Naive thymus-derived CD4-positive, alpha-beta T cell (primary cell): ENCODE results near the gene TMEM98. TPM values are rescaled to one million over a fixed set of nuclear protein-coding genes. Genes with fewer than 3 reads are reported as not detected.
"Not testable (repeated sequence)": the region's sequence is repeated elsewhere in the genome, so short reads cannot be mapped to it uniquely, and the experiment has no call there.

Experiments used
- ATAC-seq: fragments of 150-1000 bp; cut with Tn5 transposase; 2 replicates; pipeline ENCODE4 v1.10.0; 2021; ENCODE audit warnings: mild to moderate bottlenecking, moderate library complexity
- CTCF ChIA-PET: fragments of 350-600 bp; sonication (Branson Sonifier 250); formaldehyde crosslinking; loops from one replicate; lab custom pipeline; 2021; ENCODE audit warnings: antibody characterized with exemption; lab: Charles Lee
- POLR2A ChIA-PET: fragments of 350-600 bp; sonication (Branson Sonifier 250); formaldehyde crosslinking; loops from one replicate; lab custom pipeline; 2021; ENCODE audit warnings: antibody characterized with exemption, inconsistent platforms; lab: Charles Lee
- DNase-seq, 9 donors: peaks; one replicate each; pipeline versions ENCODE4 v3.0.0 to v3.0.0-alpha.2; 2020 to 2022; ENCODE audit warnings: mixed read lengths in 1 of 9
- H3K27ac ChIP-seq: one replicate; pipeline ENCODE4 v1.7.0; 2013; ENCODE audit warnings: mild to moderate bottlenecking, low read depth, low read length, moderate library complexity
- H3K27me3 ChIP-seq, 2 donors: one replicate each; pipeline ENCODE4 v1.7.0; 2013; ENCODE audit warnings: low read length in 2 of 2, mild to moderate bottlenecking in 2 of 2, moderate library complexity in 2 of 2; ENCODE audit not compliant: control insufficient read depth in 2 of 2, insufficient read depth in 2 of 2
- H3K36me3 ChIP-seq, 3 experiments: 1 replicate in 2 of 3; 2 replicates in 1 of 3; pipeline ENCODE4 v1.7.0; 2013; ENCODE audit warnings: low read length in 3 of 3, mild to moderate bottlenecking in 3 of 3, moderate library complexity in 1 of 3; ENCODE audit not compliant: insufficient read depth in 3 of 3, control insufficient read depth in 2 of 3
- H3K4me1 ChIP-seq, 2 donors: one replicate each; pipeline ENCODE4 v1.7.0; 2013; ENCODE audit warnings: low read length in 2 of 2, mild to moderate bottlenecking in 2 of 2, moderate library complexity in 1 of 2; ENCODE audit not compliant: control insufficient read depth in 2 of 2, insufficient read depth in 2 of 2
- H3K4me3 ChIP-seq: 2 replicates; pipeline ENCODE4 v1.7.0; 2013; ENCODE audit warnings: mild to moderate bottlenecking, low read length
- H3K9me3 ChIP-seq, 3 experiments: 1 replicate in 2 of 3; 2 replicates in 1 of 3; pipeline ENCODE4 v1.7.0; 2013; ENCODE audit warnings: low read length in 3 of 3; ENCODE audit not compliant: control insufficient read depth in 2 of 3
- H3K27ac Mint-ChIP-seq, 9 donors: one replicate each; pipeline ENCODE4 v1.8.0; 2020 to 2022; ENCODE audit warnings: mixed read lengths in 9 of 9, mild to moderate bottlenecking in 8 of 9, moderate library complexity in 5 of 9, inconsistent platforms in 2 of 9
- H3K27me3 Mint-ChIP-seq, 5 donors: one replicate each; pipeline ENCODE4 v1.8.0; 2021 to 2022; ENCODE audit warnings: mixed read lengths in 5 of 5, mild to moderate bottlenecking in 1 of 5
- H3K36me3 Mint-ChIP-seq, 5 donors: one replicate each; pipeline ENCODE4 v1.8.0; 2020 to 2022; ENCODE audit warnings: mixed read lengths in 5 of 5, mild to moderate bottlenecking in 3 of 5, inconsistent platforms in 1 of 5
- H3K4me1 Mint-ChIP-seq, 7 donors: one replicate each; pipeline ENCODE4 v1.8.0; 2020 to 2022; ENCODE audit warnings: mixed read lengths in 7 of 7, mild to moderate bottlenecking in 3 of 7, inconsistent platforms in 1 of 7
- H3K4me3 Mint-ChIP-seq, 10 donors: one replicate each; pipeline ENCODE4 v1.8.0; 2020 to 2022; ENCODE audit warnings: mild to moderate bottlenecking in 10 of 10, mixed read lengths in 10 of 10, moderate library complexity in 6 of 10, inconsistent platforms in 2 of 10
- H3K9me3 Mint-ChIP-seq, 11 donors: one replicate each; pipeline ENCODE4 v1.8.0; 2020 to 2022; ENCODE audit warnings: mixed read lengths in 11 of 11, mild to moderate bottlenecking in 4 of 11, inconsistent platforms in 1 of 11, moderate library complexity in 1 of 11
- intact Hi-C, 2 donors: fragments of 100-400 bp; cut with micrococcal nuclease; formaldehyde crosslinking; loops; one replicate each; pipeline ENCODE4 v1.15.1; 2023
- polyA plus RNA-seq, 2 donors: library from polyadenylated mRNA; unstranded; fragments of 300-500 nt; fragmentation: Illumina TruSeq; gene quantifications; one replicate each; pipeline ENCODE4 v1.2.3, GENCODE V29; 2021
- total RNA-seq, 6 experiments: library from RNA in 5 of 6; stranded (reverse) in 5 of 6; gene quantifications; 1 replicate in 5 of 6; 2 replicates in 1 of 6; pipeline ENCODE4 v1.2.3 and lab custom pipeline; 2021 to 2026

TMEM98 gene
- total and polyA plus RNA-seq, 7 experiments from 2014 or later, result 0.73 to 1.6 TPM; not detected in 5

DNA sequence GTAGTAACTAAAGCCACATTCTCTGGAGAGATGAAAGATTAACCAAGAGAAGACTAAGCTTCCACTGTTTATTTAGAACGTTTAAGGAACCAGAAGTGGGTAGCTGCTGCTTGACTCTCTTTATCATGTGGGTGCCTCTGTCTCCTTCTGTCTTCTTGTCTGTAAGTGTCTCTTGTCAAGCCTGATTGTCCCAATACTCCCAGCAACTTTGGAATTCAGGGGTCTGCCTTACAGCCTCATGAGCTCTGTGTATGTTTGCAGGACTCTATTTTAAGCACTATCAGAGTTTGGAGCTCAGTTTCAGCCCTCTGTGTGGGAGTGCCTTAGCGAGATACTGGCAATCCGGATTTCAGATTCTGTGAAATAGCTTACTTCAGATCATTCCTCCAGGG lies 34.4 kb downstream of the TMEM98 start:
- DNase-seq (no peak), ATAC-seq (no peak)
- H3K27me3 Mint-ChIP-seq, result peaks cover 24 to 55% (median 34%) of the 10 kb centered on the region in 5 donors
- H3K4me1 ChIP-seq, result no peaks in the 10 kb centered on the region
- no peaks in the 10 kb centered on the region for H3K36me3 ChIP-seq
- H3K27ac ChIP-seq, result no peak overlapping the region
- H3K36me3 Mint-ChIP-seq, result peaks cover 0 to 4% (median 0%) of the 10 kb centered on the region in 5 donors
- intact Hi-C loops, result no loop called here
- H3K9me3 Mint-ChIP-seq, result peaks cover 0 to 3% (median 0%) of the 10 kb centered on the region in 11 donors
- no peak overlapping the region for H3K4me3 ChIP-seq
- no peaks in the 10 kb centered on the region for H3K27me3 ChIP-seq
- no peaks in the 10 kb centered on the region for H3K4me1 Mint-ChIP-seq
- H3K4me3 Mint-ChIP-seq, result no peak overlapping the region
- CTCF ChIA-PET, result no interaction called here
- H3K9me3 ChIP-seq, result no peaks in the 10 kb centered on the region
- POLR2A ChIA-PET, result no interaction called here
- H3K27ac Mint-ChIP-seq, result no peak overlapping the region

- Mint-ChIP-seq H3K4me1 (no peaks in the 10 kb centered on the region), H3K36me3 (peaks cover 0 to 4% (median 0%) of the 10 kb centered on the region in 5 donors), H3K27ac (no peak overlapping the region), H3K4me3 (no peak overlapping the region), H3K27me3 (peaks cover 24 to 54% (median 40%) of the 10 kb centered on the region in 5 donors), H3K9me3 (peaks cover 0 to 16% (median 2%) of the 10 kb centered on the region in 11 donors)
- POLR2A ChIA-PET, result no interaction called here
- Histone ChIP-seq H3K27me3 (no peaks in the 10 kb centered on the region), H3K9me3 (no peaks in the 10 kb centered on the region), H3K36me3 (no peaks in the 10 kb centered on the region), H3K27ac (no peak overlapping the region), H3K4me1 (no peaks in the 10 kb centered on the region), H3K4me3 (no peak overlapping the region)
- CTCF ChIA-PET, result no interaction called here
- intact Hi-C loops, result no loop called here
- DNase-seq (no peak), ATAC-seq (no peak)
Observed at GRCh38 chr17:32964541-32964940, 36.6 kb downstream of the TMEM98 start.

- H3K36me3 Mint-ChIP-seq, H3K4me3 ChIP-seq, CTCF ChIA-PET, intact Hi-C loops, POLR2A ChIA-PET, DNase-seq, H3K27me3 ChIP-seq, H3K4me3 Mint-ChIP-seq, ATAC-seq, H3K27ac Mint-ChIP-seq, H3K4me1 ChIP-seq, H3K36me3 ChIP-seq, H3K9me3 ChIP-seq, H3K27ac ChIP-seq: not testable (repeated sequence)
- Mint-ChIP-seq H3K9me3 (peaks cover 0 to 16% (median 2%) of the 10 kb centered on the region in 11 donors), H3K27me3 (peaks cover 11 to 36% (median 26%) of the 10 kb centered on the region in 5 donors), H3K4me1 (peaks cover 0 to 19% (median 0%) of the 10 kb centered on the region in 7 donors)
Observed at GRCh38 chr17:32969231-32969630, 41.3 kb downstream of the TMEM98 start.

GRCh38 chr17:32970281-32970680 lies 42.3 kb downstream of the TMEM98 start:
- Histone ChIP-seq H3K9me3 (no peaks in the 10 kb centered on the region), H3K27ac (no peak overlapping the region), H3K27me3 (no peaks in the 10 kb centered on the region), H3K36me3 (no peaks in the 10 kb centered on the region), H3K4me3 (no peak overlapping the region), H3K4me1 (no peaks in the 10 kb centered on the region)
- Mint-ChIP-seq H3K27ac (no peak overlapping the region), H3K36me3 (peaks cover 0 to 1% (median 0%) of the 10 kb centered on the region in 5 donors), H3K9me3 (peaks cover 0 to 16% (median 0%) of the 10 kb centered on the region in 11 donors), H3K4me1 (peaks cover 0 to 19% (median 0%) of the 10 kb centered on the region in 7 donors), H3K27me3 (peaks cover 5 to 29% (median 17%) of the 10 kb centered on the region in 5 donors), H3K4me3 (no peak overlapping the region)
- intact Hi-C loops, result no loop called here
- ATAC-seq (no peak), DNase-seq (no peak)
- POLR2A ChIA-PET, result no interaction called here
- CTCF ChIA-PET, result no interaction called here

DNA sequence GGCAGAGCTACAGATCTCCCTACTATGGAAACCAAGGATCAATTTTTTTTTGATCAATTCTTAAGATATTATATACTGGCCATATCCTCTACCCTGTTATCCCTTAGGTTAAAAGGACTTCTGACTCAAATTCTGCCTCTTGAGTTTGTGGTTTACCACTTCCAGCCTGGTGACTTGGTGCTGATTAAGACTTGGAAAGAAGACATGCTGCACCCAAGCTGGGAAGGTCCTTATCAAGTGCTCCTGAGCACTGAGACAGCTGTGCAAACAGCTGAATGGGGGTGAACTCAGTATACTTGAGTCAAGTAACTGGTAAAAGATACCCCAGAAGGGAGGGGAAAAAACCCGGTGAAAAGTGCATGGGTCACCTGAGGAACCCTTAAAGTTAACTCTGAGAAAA lies 43.2 kb downstream of the TMEM98 start:
- intact Hi-C loops, result no loop called here
- Histone ChIP-seq H3K36me3 (no peaks in the 10 kb centered on the region), H3K4me1 (no peaks in the 10 kb centered on the region), H3K27ac (no peak overlapping the region), H3K27me3 (no peaks in the 10 kb centered on the region), H3K4me3 (no peak overlapping the region), H3K9me3 (no peaks in the 10 kb centered on the region)
- Mint-ChIP-seq H3K27me3 (peaks cover 0 to 23% (median 9%) of the 10 kb centered on the region in 5 donors), H3K36me3 (no peaks in the 10 kb centered on the region), H3K4me3 (peak overlapping the region in 1 of 10 donors; percentile 10), H3K9me3 (peaks cover 0 to 13% (median 0%) of the 10 kb centered on the region in 11 donors), H3K27ac (no peak overlapping the region), H3K4me1 (peaks cover 0 to 19% (median 0%) of the 10 kb centered on the region in 7 donors)
- peak in 1 of 9 donors; percentile 27 for DNase-seq
- POLR2A ChIA-PET, result no interaction called here
- ATAC-seq, result no peak
- CTCF ChIA-PET, result no interaction called here

DNA sequence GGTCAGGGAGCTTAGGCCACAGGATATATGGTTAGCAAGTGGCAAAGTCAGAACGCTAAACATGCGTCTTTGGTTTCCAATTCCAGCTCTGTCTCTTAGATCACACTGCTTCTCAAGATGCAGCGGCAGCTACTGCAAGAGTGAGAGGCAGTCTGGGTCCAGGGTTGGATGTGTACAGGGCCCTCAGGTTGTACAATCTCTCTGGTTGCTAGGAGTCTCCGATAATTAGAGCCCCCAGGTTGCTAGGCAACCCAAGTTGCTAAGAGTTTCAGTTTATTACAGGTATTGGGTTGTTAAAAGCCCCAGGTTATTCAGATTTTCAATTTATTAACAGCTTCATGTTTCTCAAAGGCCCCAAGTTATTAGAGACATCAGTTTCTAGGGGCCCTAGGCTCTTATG lies 48.2 kb downstream of the TMEM98 start:
- Histone ChIP-seq H3K4me1 (no peaks in the 10 kb centered on the region), H3K36me3 (no peaks in the 10 kb centered on the region), H3K27me3 (no peaks in the 10 kb centered on the region), H3K4me3 (no peak overlapping the region), H3K27ac (no peak overlapping the region), H3K9me3 (peaks cover 0 to 4% (median 0%) of the 10 kb centered on the region in 3 experiments)
- no peak for ATAC-seq
- POLR2A ChIA-PET, result no interaction called here
- DNase-seq, result no peak
- Mint-ChIP-seq H3K4me1 (peaks cover 0 to 7% (median 0%) of the 10 kb centered on the region in 7 donors), H3K9me3 (peaks cover 0 to 9% (median 0%) of the 10 kb centered on the region in 11 donors), H3K36me3 (no peaks in the 10 kb centered on the region), H3K27me3 (peaks cover 5 to 14% (median 14%) of the 10 kb centered on the region in 5 donors), H3K27ac (no peak overlapping the region), H3K4me3 (no peak overlapping the region)
- intact Hi-C loops, result no loop called here
- CTCF ChIA-PET, result no interaction called here

DNA sequence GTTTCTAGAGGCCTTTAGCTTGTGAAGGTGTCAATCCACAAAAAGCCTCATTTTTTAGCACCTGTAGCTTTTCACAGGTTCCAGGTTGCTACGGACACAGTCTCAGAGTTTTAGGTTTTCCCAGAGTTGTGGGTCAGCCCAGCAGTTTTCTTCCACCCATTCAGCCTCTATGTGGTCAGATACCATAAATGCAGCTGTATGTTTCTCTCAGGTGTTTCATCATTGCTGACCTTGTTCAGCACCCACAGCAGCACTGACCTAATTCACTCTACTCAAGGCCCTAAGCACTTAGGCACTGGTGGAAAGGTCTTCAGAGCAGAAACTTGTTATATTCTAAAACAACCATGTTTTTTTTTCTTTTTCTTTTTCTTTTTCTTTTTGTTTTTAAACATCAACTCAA lies 48.7 kb downstream of the TMEM98 start:
- H3K9me3 Mint-ChIP-seq, result peaks cover 0 to 9% (median 2%) of the 10 kb centered on the region in 11 donors
- DNase-seq (no peak), ATAC-seq (no peak)
- CTCF ChIA-PET, result no interaction called here
- H3K4me3 Mint-ChIP-seq, result no peak overlapping the region
- H3K4me1 Mint-ChIP-seq, result peaks cover 0 to 3% (median 0%) of the 10 kb centered on the region in 7 donors
- no peak overlapping the region for H3K27ac Mint-ChIP-seq
- peaks cover 5 to 16% (median 14%) of the 10 kb centered on the region in 5 donors for H3K27me3 Mint-ChIP-seq
- H3K27me3 ChIP-seq, result no peaks in the 10 kb centered on the region
- no peak overlapping the region for H3K27ac ChIP-seq
- no peaks in the 10 kb centered on the region for H3K4me1 ChIP-seq
- H3K36me3 Mint-ChIP-seq, result no peaks in the 10 kb centered on the region
- H3K36me3 ChIP-seq, result no peaks in the 10 kb centered on the region
- no peak overlapping the region for H3K4me3 ChIP-seq
- intact Hi-C loops, result no loop called here
- POLR2A ChIA-PET, result no interaction called here
- H3K9me3 ChIP-seq, result peaks cover 0 to 8% (median 0%) of the 10 kb centered on the region in 3 experiments
